NT2/D1 (cell line): ENCODE results near the gene TLE1.

ENCODE experiments used
- DNase-seq: peaks from one replicate; pipeline ENCODE4 v3.0.0-alpha.2; 2011; ENCODE audit warnings: low read depth, low spot score
- H3K27me3 ChIP-seq: 2 replicates; pipeline ENCODE4 v1.6.0; 2011; ENCODE audit warnings: mild to moderate bottlenecking; ENCODE audit not compliant: insufficient read length, insufficient read depth
- H3K36me3 ChIP-seq: 2 replicates; pipeline ENCODE4 v1.6.1; 2011; ENCODE audit warnings: mild to moderate bottlenecking, low read length, mixed read lengths; ENCODE audit not compliant: insufficient read depth, insufficient read length
- H3K4me1 ChIP-seq: 2 replicates; pipeline ENCODE4 v1.5.1; 2011; ENCODE audit not compliant: insufficient read depth, insufficient read length
- H3K4me3 ChIP-seq: 2 replicates; pipeline ENCODE4 v1.5.1; 2011; ENCODE audit warnings: low read depth; ENCODE audit not compliant: insufficient read length
- H3K9ac ChIP-seq: 2 replicates; pipeline ENCODE4 v1.6.0; 2011; ENCODE audit warnings: low read depth; ENCODE audit not compliant: insufficient read length
- H3K9me3 ChIP-seq: 2 replicates; pipeline ENCODE4 v1.5.1; 2011; ENCODE audit warnings: mild to moderate bottlenecking, low read length; ENCODE audit not compliant: insufficient read depth
- SUZ12 ChIP-seq: IDR thresholded peaks from 2 replicates; pipeline ENCODE4 v1.6.1; 2011; ENCODE audit not compliant: insufficient read length, insufficient read depth; ENCODE audit errors: extremely low read depth
- YY1 ChIP-seq: IDR thresholded peaks from 2 replicates; pipeline ENCODE4 v1.6.1; 2011; ENCODE audit not compliant: insufficient read length, insufficient read depth
- ZNF274 ChIP-seq: IDR thresholded peaks from 2 replicates; pipeline ENCODE4 v1.6.1; 2011; ENCODE audit warnings: mild to moderate bottlenecking, low read depth, low read length

The TLE1 gene

DNA sequence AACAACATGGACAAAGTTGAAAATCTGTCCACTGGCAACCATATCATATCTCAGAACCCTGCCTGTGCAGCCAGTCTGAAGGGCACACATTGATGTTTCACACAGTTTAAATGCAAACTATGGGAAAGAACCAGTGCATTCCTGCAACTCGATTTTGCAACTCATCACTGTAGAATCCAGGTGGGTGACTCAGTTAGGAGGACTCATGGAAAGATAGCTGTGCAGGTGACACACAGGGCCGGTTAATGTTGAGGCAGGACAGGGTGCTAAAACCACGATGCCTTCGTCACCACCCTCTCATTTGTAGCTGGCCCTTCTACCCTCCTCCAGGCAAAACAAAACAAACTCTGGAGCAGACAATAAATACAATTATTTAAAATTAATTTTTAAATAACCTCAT is 62.8 kb downstream of the TLE1 start:
- DNase-seq = no peak
- Histone ChIP-seq H3K4me3 (no peak overlapping the region), H3K27me3 (no peaks in the 10 kb centered on the region), H3K4me1 (peaks cover 6% of the 10 kb centered on the region), H3K36me3 (peaks cover 4% of the 10 kb centered on the region), H3K9ac (no peak overlapping the region), H3K9me3 (no peaks in the 10 kb centered on the region)
- TF ChIP-seq SUZ12 (no peak), YY1 (no peak), ZNF274 (no peak)

DNA sequence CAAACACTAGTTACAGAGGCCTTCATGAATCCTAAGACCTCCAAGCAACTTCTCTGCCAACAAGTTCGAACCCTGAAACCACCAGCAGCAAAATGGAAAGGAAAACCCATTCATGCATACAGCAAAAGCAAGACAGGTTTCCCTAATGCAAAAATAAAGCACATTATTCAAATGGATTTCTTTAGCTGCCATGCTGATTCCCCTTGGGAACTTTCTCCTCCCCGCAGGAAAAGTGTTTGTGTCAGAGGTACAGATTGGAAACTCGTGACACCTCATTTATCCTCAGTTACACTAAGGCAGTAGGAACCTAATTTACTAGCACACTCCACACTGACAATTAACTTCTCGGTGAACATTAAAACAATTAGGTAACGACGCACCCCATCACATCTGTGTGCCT is 63.4 kb downstream of the TLE1 start:
- Histone ChIP-seq H3K27me3 (no peaks in the 10 kb centered on the region), H3K9me3 (no peaks in the 10 kb centered on the region), H3K36me3 (no peaks in the 10 kb centered on the region), H3K4me1 (peaks cover 6% of the 10 kb centered on the region), H3K4me3 (no peak overlapping the region), H3K9ac (no peak overlapping the region)
- DNase-seq = no peak
- TF ChIP-seq YY1 = no peak
- TF ChIP-seq ZNF274 = no peak
- TF ChIP-seq SUZ12 = no peak

DNA sequence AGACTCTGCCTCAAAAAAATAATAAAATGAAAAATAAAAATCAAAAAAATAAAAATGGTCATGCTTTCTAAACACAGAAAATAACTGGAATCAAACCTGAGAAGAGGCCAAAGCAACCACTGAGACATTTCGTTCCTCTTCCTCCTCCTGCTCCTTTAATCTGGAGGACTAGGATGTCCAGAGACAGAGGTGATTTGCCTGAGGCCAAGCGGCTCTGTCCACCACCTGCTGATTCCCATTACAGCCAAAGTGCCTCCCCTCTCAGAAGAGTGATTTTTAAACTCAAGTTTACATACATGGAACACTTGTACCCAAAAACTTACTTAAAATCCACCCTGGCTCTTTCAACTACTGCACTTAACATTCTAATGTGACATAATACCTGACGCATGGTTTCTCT is 65.6 kb downstream of the TLE1 start:
- no peak for DNase-seq
- peaks cover 19% of the 10 kb centered on the region for H3K36me3 ChIP-seq
- H3K27me3 ChIP-seq = no peaks in the 10 kb centered on the region
- no peaks in the 10 kb centered on the region for H3K9me3 ChIP-seq
- H3K4me3 ChIP-seq = no peak overlapping the region
- TF ChIP-seq YY1 = no peak
- TF ChIP-seq ZNF274 = no peak
- H3K9ac ChIP-seq = no peak overlapping the region
- peaks cover 6% of the 10 kb centered on the region for H3K4me1 ChIP-seq

DNA sequence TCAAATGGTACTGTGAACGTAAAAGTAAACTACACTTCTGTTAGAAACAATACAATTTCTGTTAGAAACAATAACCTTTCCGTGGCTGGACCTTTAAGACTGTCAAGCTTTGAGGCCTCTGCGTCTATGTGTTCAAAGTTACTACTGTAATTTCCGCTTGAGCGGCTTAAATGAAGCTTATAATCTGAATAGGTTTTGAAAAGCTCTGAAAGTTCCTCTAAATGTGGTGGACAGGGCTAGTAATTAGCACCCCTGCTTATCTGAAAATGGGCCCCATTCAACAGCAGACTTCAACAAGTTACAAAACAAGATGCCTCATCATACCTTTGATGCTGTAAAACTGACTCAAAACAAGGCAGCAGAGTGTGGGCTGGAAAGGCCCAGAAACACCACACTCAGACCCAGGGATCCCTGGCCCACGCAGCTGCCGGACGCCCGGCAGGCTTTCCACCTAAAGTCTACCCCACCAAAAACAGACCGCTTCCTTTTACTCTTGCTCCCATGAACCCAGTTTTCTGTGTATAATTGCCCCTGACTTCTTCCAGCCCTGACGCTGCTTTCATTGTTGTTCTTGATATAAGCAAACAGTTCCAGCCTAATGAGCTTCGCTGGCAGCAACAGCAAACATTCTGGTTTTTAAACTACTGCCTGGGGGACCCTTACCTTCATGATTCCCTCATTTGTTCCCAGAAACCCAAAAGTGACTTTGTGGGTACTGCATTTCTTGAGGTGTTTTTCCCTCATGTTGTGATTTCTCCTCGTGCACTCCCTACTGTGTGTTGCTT is 66.7 kb downstream of the TLE1 start:
- peak overlapping the region; percentile 1 for H3K9ac ChIP-seq
- H3K9me3 ChIP-seq = no peaks in the 10 kb centered on the region
- no peak for DNase-seq
- no peaks in the 10 kb centered on the region for H3K27me3 ChIP-seq
- no peak overlapping the region for H3K4me3 ChIP-seq
- TF ChIP-seq YY1 (no peak), SUZ12 (no peak), ZNF274 (no peak)
- H3K4me1 ChIP-seq = peaks cover 6% of the 10 kb centered on the region
- peaks cover 21% of the 10 kb centered on the region for H3K36me3 ChIP-seq

DNA sequence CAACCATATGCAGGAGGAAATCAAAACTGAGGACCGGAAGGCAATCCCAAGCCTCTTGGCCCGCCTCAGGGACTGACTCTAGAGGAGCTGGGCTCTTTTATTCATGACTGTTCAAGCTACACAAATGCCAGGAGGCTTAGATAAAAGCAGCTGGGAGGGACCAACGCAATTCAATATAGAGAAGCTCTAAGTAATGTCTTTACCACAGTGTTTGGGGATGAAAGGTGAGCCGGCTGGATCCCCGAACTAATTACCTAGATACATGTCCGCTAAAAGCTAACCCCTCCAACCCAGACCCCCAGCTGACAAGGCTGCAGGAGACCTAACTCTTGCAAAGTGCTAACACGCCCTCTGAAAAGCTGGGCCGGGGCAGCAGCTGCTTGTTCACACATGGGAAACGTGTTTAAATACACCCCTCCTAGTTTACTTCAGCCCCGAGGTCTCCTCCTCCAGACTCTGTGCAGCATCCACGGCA is 67.5 kb downstream of the TLE1 start:
- DNase-seq = peak; percentile 57
- Histone ChIP-seq H3K9ac (peak overlapping the region; percentile 1), H3K36me3 (peaks cover 23% of the 10 kb centered on the region), H3K4me1 (peaks cover 6% of the 10 kb centered on the region), H3K27me3 (no peaks in the 10 kb centered on the region), H3K9me3 (no peaks in the 10 kb centered on the region), H3K4me3 (no peak overlapping the region)
- no peak for TF ChIP-seq YY1
- no peak for TF ChIP-seq SUZ12
- TF ChIP-seq ZNF274 = no peak

DNA sequence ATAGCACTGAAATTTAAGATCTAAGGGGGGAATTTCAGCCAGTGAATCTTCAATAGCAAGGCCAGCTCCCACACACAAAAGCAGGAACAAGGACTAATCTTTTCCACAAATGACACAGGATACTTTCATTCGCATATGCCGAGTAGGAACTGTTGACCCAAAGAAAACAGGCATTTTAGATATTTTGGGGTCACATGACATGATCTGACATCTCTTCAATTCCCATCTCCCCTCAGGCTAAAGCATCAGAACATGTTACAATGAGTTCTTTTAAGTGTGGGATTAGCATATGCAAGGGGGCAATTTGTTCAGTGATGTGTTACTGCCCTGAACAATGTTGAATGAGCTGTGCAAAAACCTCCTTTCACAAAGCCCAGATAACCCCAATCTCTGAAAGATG is 68.2 kb downstream of the TLE1 start:
- Histone ChIP-seq H3K9ac (no peak overlapping the region), H3K9me3 (no peaks in the 10 kb centered on the region), H3K36me3 (peaks cover 28% of the 10 kb centered on the region), H3K4me3 (no peak overlapping the region), H3K27me3 (no peaks in the 10 kb centered on the region), H3K4me1 (peaks cover 6% of the 10 kb centered on the region)
- TF ChIP-seq ZNF274 = no peak
- TF ChIP-seq YY1 = no peak
- TF ChIP-seq SUZ12 = no peak
- peak; percentile 49 for DNase-seq

DNA sequence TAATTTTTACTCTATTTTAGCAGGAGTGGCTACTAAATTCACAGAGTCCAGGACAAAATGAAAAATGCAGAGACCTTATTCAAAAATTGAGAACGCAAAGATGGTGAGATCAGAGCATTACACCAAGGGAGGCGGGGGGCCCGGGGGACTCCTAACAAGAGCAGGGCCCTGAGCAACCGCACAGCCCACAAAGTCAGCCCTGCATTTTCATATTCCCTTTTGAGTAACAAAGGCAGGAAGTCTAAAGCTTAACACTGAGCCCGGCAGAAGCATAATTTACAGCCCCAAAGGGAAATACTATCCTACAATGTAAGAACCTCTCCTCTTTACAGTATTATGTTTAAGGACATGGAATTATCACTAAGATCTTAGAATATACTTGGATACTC is 69.4 kb downstream of the TLE1 start:
- Histone ChIP-seq H3K4me1 (peaks cover 6% of the 10 kb centered on the region), H3K36me3 (peaks cover 35% of the 10 kb centered on the region), H3K4me3 (no peak overlapping the region)

More for the DNA sequence above, 69.4 kb downstream of the TLE1 start:
- no peak for TF ChIP-seq SUZ12
- no peak for TF ChIP-seq ZNF274
- no peak for TF ChIP-seq YY1
- no peaks in the 10 kb centered on the region for H3K9me3 ChIP-seq
- no peaks in the 10 kb centered on the region for H3K27me3 ChIP-seq
- DNase-seq = no peak
- no peak overlapping the region for H3K9ac ChIP-seq
